GM19324 (cell line): Measurements from ENCODE around the gene RDH16.
A peak's percentile ranks its signal among the peaks of the same experiment; 100 is the strongest.
"Not testable (repeated sequence)": the region's sequence is repeated elsewhere in the genome, so short reads cannot be mapped to it uniquely, and the experiment has no call there.

Experiments
- ATAC-seq: cut with Tn5 transposase; IDR thresholded peaks from one replicate; pipeline ENCODE4 v1.9.1; 2021; ENCODE audit warnings: mild to moderate bottlenecking, moderate library complexity; ENCODE audit not compliant: unreplicated experiment, low FRiP score

RDH16 gene

GRCh38 chr12:56989861-56990610 lies 32.6 kb upstream of the RDH16 start:
- ATAC-seq: no peak

DNA sequence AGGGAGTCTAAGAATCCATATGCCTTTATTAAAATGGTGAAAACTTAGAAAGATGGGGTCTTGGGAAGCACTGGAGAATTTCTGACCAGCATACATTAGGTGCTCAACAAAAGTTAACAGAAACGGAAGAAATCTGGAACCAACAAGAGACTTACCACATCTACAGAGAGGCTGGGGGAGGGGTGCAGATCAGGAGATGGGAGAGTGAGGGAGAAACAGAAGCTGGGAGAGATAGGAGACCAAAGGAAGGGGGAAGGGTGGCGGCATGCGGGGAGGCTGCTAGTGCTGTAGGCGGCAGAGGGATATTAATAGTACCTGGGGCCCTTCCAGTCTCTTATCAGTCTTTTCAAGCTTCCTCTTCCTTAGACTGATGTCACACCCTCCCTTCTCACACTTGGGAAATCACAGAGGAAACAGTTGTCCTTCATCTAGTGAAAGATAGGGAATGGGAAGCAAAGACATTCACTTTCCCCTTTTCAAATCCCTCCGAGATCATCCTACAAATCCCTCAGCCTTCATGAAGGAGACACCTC lies 30.9 kb upstream of the RDH16 start:
- no peak for ATAC-seq

- peak; percentile 71 for ATAC-seq
These were observed 30.2 kb upstream of the RDH16 start for GRCh38 chr12:56987551-56988053.

GRCh38 chr12:56987011-56987410 lies 29.6 kb upstream of the RDH16 start:
- no peak for ATAC-seq

DNA sequence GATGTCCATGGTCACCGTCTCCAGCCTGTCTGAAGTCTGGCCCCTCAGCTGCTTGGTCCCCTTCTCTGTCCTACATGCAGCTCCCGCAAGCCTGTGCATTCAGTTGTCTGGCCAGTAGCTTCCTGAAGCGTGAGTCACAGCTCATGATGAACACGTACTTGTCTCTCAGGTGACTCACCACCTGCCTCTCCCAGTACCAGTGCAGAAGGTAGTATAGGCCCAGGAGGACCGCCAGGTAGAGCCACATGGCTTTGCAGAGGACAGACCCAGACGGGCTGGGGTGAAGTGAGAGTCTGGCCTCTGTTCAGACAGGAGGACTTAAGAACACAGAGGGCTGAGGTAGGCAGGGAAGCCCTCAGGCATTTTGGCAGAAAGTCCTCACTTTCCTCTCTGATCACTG lies 28.3 kb upstream of the RDH16 start:
- ATAC-seq: not testable (repeated sequence)

GRCh38 chr12:56983386-56983785 lies 26.0 kb upstream of the RDH16 start:
- ATAC-seq: no peak

DNA sequence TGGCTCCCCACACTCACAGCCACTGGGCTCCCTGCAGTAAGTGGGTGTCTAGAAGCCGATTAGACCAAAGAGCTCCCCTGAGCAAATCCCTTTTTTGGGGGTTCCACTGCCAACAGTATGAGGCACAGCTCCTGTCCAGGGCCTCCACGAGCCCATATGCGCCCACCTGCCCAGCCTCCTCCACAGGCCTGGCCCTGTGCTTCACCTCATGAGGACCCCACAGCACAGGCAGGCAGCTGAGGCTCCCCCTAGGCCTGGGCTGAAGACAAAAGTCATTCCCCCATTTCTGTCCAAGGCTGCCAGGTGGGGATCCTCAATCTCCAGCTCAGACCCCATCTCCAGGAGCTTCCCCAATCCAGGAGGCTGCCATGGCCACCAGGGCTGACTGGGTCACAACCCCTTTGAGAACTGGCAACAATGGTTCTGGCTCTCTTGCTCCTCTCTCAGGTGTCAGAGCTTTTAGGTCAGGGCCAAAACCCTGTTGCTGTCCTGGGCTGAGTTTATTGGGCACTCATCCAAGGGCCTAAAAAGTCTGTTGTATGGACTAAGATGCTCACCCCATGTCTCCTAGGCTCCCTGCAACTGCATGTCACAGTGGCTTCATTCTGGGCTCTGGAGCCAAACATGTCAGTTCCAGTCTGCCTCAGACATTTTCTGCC lies 25.3 kb upstream of the RDH16 start:
- not testable (repeated sequence) for ATAC-seq

DNA sequence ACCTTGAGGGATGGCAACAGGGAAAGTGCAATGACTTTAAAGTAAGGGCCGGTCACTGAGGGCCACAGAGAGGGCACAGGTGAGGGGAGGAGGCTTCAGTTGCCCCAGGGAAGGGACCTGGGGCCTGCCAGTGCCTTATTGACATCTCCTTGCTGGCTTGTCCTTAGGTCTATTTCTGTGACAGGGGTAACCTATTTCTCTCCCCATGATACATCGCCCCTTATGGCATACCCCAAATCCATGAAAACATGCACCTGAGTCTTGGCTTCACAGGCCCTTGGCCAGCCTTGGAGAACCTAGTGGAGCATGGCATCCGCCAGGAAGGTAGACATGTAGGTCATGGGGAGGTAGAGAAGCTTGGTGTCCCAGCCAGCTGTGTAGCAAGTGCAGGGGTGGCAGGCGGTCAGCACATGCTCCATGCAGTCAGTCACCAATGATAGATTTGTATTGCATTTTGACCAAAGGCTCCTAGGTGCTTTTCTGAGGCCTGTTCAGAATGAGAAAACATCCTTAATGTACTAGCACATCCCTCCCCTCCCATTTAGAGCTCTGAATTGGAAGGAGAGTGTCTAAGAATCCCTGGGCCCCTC lies 23.6 kb upstream of the RDH16 start:
- no peak for ATAC-seq

DNA sequence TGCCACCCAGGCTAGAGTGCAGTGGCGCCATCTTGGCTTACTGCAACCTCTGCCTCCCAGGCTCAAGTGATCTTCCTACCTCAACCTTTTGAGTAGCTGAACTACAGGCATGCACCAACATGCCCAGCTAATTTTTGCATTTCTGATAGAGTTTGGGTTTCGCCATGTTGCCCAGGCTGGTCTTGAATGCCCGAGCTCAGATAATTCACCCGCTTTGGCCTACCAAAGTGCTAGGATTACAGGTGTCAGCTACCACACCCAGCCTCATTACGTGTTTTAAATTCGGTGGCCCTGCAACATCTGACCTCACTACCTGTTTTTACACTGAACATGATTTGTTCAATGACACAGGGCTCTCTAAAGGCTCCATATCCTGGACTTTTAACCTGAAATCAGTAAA lies 22.9 kb upstream of the RDH16 start:
- ATAC-seq: no peak

DNA sequence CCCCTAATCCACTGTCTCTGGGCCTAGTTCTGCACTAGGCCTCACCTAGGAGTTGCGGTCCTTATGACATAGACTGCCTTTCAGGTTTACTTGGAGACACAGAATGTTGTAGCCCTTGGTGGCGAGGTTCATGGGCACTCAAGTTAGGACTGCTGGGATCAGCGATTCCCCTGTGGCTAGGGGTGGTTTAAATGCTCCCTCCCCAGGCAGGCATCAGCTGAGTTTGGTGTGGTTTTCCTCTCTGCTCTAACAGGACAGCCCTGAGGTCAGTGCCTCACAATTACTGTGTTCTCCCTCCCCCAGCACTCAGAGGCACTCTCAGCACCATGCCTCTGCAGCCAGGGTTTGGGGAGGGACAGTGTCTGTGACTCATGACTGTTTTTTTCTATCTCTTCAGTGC lies 22.2 kb upstream of the RDH16 start:
- ATAC-seq: no peak

GRCh38 chr12:56978397-56979138 lies 21.2 kb upstream of the RDH16 start:
- no peak for ATAC-seq

DNA sequence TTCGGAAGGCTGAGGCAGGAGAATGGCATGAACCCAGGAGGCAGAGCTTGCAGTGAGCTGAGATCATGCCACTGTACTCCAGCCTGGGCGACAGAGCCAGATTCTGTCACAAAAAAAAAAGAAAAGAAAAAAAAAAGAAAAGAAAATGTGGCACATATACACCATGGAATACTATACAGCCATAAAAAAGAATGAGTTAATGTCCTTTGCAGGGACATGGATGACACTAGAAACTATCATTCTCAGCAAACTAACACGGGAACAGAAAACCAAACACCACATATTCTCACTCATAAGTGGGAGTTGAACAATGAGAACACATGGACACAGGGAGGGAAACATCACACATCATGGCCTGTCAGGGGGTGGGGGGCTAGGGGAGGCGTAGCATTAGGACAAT lies 20.0 kb upstream of the RDH16 start:
- not testable (repeated sequence) for ATAC-seq

- ATAC-seq: not testable (repeated sequence)
These were observed 16.8 kb upstream of the RDH16 start for GRCh38 chr12:56974224-56974623.

GRCh38 chr12:56968910-56969309 lies 11.5 kb upstream of the RDH16 start:
- not testable (repeated sequence) for ATAC-seq

GRCh38 chr12:56965997-56966642 lies 8.7 kb upstream of the RDH16 start:
- not testable (repeated sequence) for ATAC-seq

- not testable (repeated sequence) for ATAC-seq
These were observed 7.7 kb upstream of the RDH16 start for GRCh38 chr12:56965124-56965523.

GRCh38 chr12:56963557-56963956 lies 6.1 kb upstream of the RDH16 start:
- ATAC-seq: not testable (repeated sequence)

DNA sequence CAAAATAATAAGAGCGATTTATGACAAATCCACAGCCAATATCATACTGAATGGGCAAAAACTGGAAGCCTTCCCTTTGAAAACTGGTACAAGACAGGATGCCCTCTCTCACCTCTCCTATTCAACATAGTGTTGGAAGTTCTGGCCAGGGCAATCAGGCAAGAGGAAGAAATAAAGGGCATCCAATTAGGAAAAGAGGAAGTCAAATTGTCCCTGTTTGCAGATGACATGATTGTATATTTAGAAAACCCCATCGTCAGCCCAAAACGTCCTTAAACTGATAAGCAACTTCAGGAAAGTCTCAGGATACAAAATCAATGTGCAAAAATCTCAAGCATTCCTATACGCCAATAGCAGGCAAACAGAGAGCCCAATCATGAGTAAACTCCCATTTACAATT lies 4.8 kb upstream of the RDH16 start:
- not testable (repeated sequence) for ATAC-seq

GRCh38 chr12:56958422-56958821 lies 1.0 kb upstream of the RDH16 start:
- ATAC-seq: no peak

- no peak for ATAC-seq
These were observed 1.7 kb downstream of the RDH16 start for GRCh38 chr12:56955631-56956256.
